NOMO-1 treated with dmso at 0.1 percent for 144 hours (cell line): Measurements from ENCODE around the gene PDE6C.
A peak's percentile ranks its signal among the peaks of the same experiment; 100 is the strongest.

Experiments used
- DNase-seq: peaks from one replicate; lab custom pipeline; 2025; ENCODE audit not compliant: unreplicated experiment; lab: John Stamatoyannopoulos, UW

PDE6C gene

GRCh38 chr10:93612311-93612710 lies at the start of gene PDE6C:
Gene PDE6C (plus strand): TSS chr10:93612537. CDS start chr10:93612726, 189 bp downstream.
- DNase-seq: no peak

- DNase-seq: no peak
These were observed 46.9 kb upstream of the PDE6C start for GRCh38 chr10:93565446-93565845.

GRCh38 chr10:93566435-93567276 lies 45.7 kb upstream of the PDE6C start, which contains the start of gene FFAR4:
Gene FFAR4 (plus strand): TSS chr10:93566665. CDS start chr10:93566721, 56 bp downstream.
- no peak for DNase-seq

GRCh38 chr10:93567277-93568104 lies 44.8 kb upstream of the PDE6C start:
- DNase-seq: no peak

DNA sequence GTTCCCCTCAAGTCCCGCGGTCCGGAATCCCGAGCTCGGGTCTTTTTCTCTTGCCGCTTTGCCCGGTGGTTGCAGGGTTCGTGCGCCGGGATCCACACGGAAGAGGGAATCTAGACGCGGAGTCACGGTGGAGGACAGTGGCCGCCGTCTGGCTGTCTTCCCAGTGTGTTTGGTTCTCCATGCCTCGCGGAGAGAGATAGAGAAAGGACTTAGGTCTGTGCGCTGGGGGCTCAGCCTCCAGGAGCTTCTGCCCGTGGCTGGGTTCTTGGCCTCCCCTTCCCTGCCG lies 44.3 kb upstream of the PDE6C start:
- DNase-seq: no peak

GRCh38 chr10:93570383-93570782 lies 42.0 kb upstream of the PDE6C start:
- no peak for DNase-seq

DNA sequence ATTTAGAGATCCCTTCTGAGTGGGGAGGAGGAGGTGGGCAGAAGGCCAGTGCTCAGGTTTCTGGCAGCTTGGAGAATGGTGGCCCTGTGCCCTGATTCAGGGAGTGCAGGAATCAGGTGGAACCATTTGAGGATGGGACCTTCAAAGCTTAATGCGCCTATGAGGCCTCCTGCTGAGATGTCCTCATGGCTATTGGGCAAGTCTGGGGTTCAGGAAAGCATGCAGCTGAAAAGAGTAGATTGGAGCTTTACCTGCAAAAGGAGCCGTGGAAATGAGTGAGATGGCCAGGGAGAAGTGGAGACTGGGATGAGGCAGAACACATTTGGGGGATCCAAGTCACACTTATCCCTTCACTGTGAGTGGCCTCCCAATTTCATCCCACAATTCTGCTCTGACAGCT lies 39.7 kb upstream of the PDE6C start:
- no peak for DNase-seq

- peak; percentile 65 for DNase-seq
These were observed 39.1 kb upstream of the PDE6C start for GRCh38 chr10:93573051-93573909.

DNA sequence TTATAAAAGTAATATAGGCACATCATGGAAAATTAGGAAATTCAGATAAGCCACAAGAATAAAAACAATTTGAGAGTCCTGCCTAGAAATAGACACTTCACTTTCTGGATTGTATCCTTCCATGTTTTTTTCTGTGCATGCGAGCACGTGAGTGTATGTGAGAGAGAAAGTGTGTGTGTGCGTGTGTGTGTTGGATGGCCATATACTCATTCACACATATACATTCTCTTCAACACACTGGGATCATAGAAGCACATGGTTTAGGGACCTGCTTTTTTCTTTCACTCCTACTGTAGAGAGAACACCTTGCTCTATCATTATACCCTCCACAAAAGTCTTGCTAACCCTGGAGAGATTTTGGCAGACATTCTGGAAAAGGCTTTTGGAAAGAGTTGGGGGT lies 38.4 kb upstream of the PDE6C start:
- no peak for DNase-seq

- no peak for DNase-seq
These were observed 35.4 kb upstream of the PDE6C start for GRCh38 chr10:93576888-93577287.

- no peak for DNase-seq
These were observed 34.8 kb upstream of the PDE6C start for GRCh38 chr10:93577565-93577964.

GRCh38 chr10:93579089-93579488 lies 33.2 kb upstream of the PDE6C start:
- no peak for DNase-seq

GRCh38 chr10:93579985-93580711 lies 32.2 kb upstream of the PDE6C start:
- DNase-seq: no peak

GRCh38 chr10:93580828-93581227 lies 31.5 kb upstream of the PDE6C start:
- no peak for DNase-seq

- DNase-seq: no peak
These were observed 27.9 kb upstream of the PDE6C start for GRCh38 chr10:93584445-93584844.

GRCh38 chr10:93589648-93590562 lies 22.4 kb upstream of the PDE6C start:
- DNase-seq: no peak

DNA sequence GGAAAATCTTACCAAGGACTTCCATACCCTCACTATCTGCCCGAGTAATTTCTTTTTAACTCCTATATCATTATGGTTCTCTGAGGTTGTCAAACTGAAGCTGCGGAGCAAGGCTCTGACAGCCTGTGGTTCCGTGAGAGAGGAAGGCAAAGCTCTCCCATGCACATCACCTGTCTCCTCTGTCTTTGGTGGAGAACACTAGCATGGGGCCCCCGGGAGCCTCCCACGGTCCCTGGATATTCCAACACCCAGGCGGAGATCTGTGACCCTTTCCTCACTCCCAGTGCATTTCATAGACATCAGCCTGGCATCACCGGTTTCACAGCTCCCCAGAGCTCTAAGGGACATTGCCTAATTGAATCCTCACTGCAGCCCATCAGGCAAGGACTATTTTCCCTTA lies 21.7 kb upstream of the PDE6C start:
- DNase-seq: no peak

- peak; percentile 47 for DNase-seq
These were observed 21.1 kb upstream of the PDE6C start for GRCh38 chr10:93591065-93591808.

DNA sequence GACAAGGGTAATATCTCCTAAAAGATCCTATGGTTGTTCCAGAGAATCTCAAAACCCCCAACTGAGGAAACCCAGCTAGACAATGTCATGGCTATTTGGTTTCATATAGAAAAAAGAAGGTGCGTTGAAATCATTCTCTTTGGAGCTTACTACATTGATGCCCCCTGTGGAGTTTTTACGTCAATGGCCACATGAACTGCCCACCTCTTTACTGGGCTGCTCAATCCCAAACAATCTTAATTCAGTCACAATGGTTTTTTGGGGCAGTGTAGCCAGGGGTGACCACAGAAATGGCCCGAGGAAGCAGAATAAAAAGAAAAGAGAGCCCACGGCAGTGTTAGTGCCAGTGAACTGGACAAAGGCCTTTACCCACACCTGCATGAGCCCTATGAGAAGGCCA lies 19.1 kb upstream of the PDE6C start:
- DNase-seq: no peak
